NCI-H526 treated with DMSO at 0.1 percent for 48 hours (cell line): Measurements from ENCODE around the gene CHML.

Experiments used
- DNase-seq: peaks from one replicate; lab custom pipeline; 2025; lab: John Stamatoyannopoulos, UW

Gene CHML

GRCh38 chr1:241615043-241615974, 24.9 kb downstream of the CHML start:
- no peak for DNase-seq

GRCh38 chr1:241614572-241614971, 25.6 kb downstream of the CHML start:
- no peak for DNase-seq

GRCh38 chr1:241614144-241614543, 26.0 kb downstream of the CHML start:
- DNase-seq, result no peak

GRCh38 chr1:241612533-241613477, 27.4 kb downstream of the CHML start:
- DNase-seq, result no peak

GRCh38 chr1:241611736-241612135, 28.4 kb downstream of the CHML start:
- DNase-seq, result no peak

DNA sequence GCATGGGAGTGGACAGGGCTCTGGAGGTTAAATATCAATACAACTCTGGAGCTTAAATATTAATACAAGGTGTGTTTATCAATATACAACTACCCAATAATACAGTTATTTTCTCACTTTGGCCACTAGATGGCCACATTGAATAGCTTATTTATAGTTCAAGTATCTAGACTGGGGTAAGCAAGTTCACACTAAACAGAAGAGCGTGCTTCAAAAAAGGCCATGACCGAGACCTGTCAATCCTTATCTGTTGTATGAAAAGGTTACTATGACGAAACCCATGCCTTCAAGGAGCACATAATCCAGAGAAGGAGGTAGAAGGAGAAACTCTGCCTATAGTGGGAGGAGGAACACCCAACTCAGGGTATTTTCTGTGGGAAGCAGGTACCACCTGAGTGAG, 29.1 kb downstream of the CHML start:
- DNase-seq, result peak; percentile 39

- DNase-seq, result no peak
These were observed 29.9 kb downstream of the CHML start for GRCh38 chr1:241610056-241610815.

- DNase-seq, result no peak
These were observed 31.7 kb downstream of the CHML start for GRCh38 chr1:241608379-241609033.

DNA sequence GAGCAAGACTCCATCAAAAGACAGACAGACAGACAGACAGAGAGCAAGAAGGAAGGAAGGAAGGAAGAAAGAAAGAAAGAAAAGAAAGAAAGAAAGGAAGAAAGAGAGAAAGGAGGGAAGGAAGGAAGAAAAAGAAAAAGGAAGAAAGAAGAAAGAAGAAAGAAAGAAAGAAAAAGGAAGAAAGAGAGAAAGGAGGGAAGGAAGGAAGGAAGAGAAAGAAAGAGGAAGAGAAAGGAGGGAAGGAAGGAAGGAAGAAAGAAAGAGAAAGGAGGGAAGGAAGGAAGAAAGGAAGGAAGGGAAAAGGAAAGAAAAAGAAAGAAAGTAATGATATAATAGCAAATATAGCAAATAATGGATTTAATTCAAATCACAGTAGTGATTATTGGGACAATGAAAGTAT, 32.7 kb downstream of the CHML start:
- no peak for DNase-seq

DNA sequence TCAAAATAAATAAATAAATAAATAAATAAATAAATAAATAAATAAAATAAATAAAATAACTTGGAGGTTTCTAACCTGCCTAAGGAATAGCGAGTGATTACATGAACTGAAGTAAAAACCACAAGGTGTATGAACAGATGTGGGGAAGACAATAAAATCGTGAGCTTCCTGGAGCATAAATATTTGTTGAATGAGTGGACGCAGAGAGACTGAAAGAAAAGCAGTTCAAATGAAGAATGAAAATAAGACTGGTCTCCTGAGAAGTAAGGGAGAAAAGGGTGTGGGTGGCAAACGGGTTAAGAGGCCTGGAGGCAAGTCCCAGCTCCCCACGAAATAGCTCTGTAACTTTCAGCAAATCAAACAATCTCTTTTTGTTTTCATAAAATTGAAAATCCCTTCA, 33.6 kb downstream of the CHML start:
- DNase-seq, result no peak

DNA sequence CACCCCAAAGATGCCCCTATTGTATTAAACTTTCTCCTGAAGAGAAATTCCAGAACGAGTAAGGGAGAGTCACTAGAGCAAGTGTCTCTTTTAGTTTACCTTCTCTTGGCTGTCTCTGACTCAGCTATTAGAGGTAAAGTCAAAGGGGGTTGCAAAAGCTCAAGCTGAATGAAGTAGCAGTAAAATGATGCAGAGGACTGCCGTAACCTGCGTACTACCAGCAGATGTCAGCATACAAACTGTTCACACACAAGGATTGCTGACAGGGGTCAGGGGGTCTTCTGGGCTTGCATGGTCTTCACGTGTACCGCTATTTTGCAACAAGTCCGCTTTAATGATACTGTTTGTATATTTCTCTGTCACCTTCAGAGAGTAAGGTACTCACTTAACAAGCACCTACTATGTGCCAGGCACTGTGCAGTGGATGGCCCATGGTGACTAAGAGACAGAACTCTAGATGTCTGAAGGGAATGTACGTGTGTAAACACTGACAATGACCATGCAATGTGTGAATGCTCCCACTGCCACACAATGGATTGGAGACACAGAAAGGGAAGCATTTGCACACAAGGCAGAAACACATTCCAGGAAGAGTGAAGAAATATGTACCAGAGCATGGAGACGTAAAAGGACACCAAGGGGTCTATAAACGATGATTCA, 34.9 kb downstream of the CHML start:
- no peak for DNase-seq

- DNase-seq, result no peak
These were observed 36.4 kb downstream of the CHML start for GRCh38 chr1:241603731-241604245.

- no peak for DNase-seq
These were observed 39.7 kb downstream of the CHML start for GRCh38 chr1:241600496-241600901.

- DNase-seq, result no peak
These were observed 41.9 kb downstream of the CHML start for GRCh38 chr1:241598249-241598648.

DNA sequence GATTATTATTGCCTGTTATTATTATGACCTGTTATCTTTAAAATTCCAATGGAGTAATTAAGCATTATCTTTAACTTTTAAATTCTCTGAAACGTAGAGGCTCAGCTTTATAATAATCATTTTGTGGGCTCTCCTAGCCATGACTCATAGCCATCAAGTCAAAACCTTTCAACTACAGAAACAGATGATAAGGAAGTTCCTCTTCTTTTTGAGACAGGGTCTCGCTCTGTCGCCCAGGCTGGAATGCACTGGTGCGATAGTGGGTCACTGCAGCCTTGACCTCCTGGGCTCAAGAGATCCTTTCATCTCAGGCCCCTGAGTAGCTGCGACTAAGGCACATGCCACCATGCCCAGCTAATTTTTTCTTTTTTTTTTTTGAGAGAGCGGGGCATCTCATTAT, 43.5 kb downstream of the CHML start:
- DNase-seq, result no peak

DNA sequence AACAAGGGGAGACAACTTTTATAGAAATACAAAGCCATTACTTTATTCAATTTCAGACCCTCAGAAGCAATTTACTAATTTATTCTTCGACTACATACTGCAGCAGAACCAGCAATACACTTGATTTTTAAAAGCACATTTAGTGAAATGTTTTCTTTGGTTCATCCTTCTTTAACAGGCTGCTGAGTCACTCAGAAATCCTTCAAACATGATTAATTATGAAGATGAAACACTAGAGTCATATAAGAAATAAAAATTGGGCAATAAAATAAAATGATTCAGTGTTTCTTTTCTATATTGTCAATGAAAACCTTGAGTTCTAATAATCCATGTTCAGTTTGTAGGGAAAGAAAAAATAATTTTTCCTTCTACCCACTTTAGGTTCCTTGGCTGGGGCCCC, 47.0 kb downstream of the CHML start:
- no peak for DNase-seq

- DNase-seq, result no peak
These were observed 47.8 kb downstream of the CHML start for GRCh38 chr1:241592273-241592958.

GRCh38 chr1:241591736-241592135, 48.4 kb downstream of the CHML start:
- DNase-seq, result no peak

DNA sequence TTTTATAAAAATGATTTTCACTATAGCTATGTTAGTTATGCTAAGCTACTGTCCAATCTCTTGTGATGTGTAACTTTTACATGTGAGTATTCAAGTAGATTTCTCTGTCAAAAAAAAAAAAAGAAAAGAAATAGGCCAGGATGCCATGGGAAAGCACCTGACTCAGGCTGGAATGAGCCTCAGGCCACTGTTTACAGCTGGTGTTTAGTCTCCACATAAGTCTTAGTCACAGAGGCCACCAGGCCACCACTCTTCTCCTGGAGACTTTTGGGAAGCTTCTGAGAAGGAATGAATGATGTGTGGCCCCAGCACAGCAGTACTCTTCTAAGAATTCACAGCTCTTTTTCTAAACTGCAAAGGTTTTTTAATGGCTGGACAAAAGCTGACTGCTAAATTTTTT, 48.9 kb downstream of the CHML start:
- DNase-seq, result no peak

DNA sequence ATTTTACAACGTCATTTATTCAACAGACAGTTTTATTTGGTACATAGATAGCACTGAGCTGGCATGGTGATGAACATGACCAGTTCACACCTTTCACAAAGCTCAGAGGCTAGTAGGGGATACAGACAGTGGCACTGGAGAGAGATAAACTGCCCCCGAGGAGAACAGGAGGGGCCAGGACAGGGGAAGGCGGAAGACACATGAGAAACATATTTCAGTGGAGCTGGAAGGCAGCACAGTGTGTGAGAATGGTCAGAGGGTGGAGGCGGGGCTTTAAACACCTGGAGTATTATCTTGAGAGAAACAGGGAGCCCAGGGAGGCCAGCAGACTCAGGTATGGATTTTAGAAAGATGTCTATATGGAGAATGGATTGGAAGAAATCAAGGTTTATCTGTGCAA, 49.5 kb downstream of the CHML start:
- no peak for DNase-seq
